HCT116 (cell line): ENCODE results near the gene PADI2. TPM values are rescaled to one million over a fixed set of nuclear protein-coding genes. Genes with fewer than 3 reads are reported as not detected.

Source experiments
- ATAC-seq: fragments of 200-7000 bp; cut with Tn5 transposase; 2 replicates; pipeline ENCODE4 v1.9.1; 2020; ENCODE audit warnings: mild to moderate bottlenecking, moderate library complexity
- BruUV-seq: library from RNA; stranded (reverse); fragments of 400-500 nt; replicated peaks from 2 replicates; lab custom pipeline; 2021; lab: Mats Ljungman, UMichigan
- CTCF ChIA-PET: fragments of 300-600 bp; sonication (Branson Sonifier 250); formaldehyde crosslinking; loops from one replicate; lab custom pipeline; 2021; ENCODE audit warnings: antibody characterized with exemption; lab: Charles Lee
- POLR2A ChIA-PET: fragments of 300-600, 350-600 bp; sonication (Branson Sonifier 250); formaldehyde crosslinking; loops from one replicate; lab custom pipeline; 2021; ENCODE audit warnings: antibody characterized with exemption; lab: Charles Lee
- RAD21 ChIA-PET, 2 experiments: fragments of 300-600 bp; sonication (Branson Sonifier 250); formaldehyde crosslinking; loops; one replicate each; lab custom pipeline; 2023; ENCODE audit warnings: low total read pairs in 2 of 2; ENCODE audit not compliant: uncharacterized antibody in 2 of 2, unreplicated experiment in 2 of 2, low non-redundant PET in 1 of 2; lab: Charles Lee
- DNase-seq: peaks from one replicate; pipeline ENCODE4 v3.0.0-alpha.2; 2010; ENCODE audit warnings: low read depth, low spot score
- H2AFZ ChIP-seq: fragments of 200-600 bp; shearing (Covaris generic), sonication (generic); 2 replicates; pipeline ENCODE4 v1.6.1; 2017; ENCODE audit warnings: low read depth, mixed run types, mixed read lengths, antibody characterized with exemption, low read length; ENCODE audit not compliant: poor library complexity, severe bottlenecking
- H3K27ac ChIP-seq: 2 replicates; pipeline ENCODE4 v1.5.1; 2012; ENCODE audit warnings: low read depth, low read length
- H3K27me3 ChIP-seq: fragments of 200-600 bp; sonication (generic); 2 replicates; pipeline ENCODE4 v1.6.1; 2016; ENCODE audit warnings: mixed run types, low read length, mixed read lengths; ENCODE audit not compliant: insufficient read depth
- H3K36me3 ChIP-seq, 2 experiments: fragments of 200-500 bp in 1 of 2; fragments of 200-600 bp in 1 of 2; sonication (Bioruptor generic) in 1 of 2; sonication (generic) in 1 of 2; 2 replicates each; pipeline versions ENCODE4 v1.5.1 to v1.6.1; 2014 to 2016; ENCODE audit warnings: low read length in 2 of 2, inconsistent platforms in 1 of 2, mixed read lengths in 1 of 2, mixed run types in 1 of 2; ENCODE audit not compliant: insufficient read depth in 2 of 2, control insufficient read depth in 1 of 2
- H3K4me1 ChIP-seq, 2 experiments: fragments of 200-600 bp in 1 of 2; sonication (generic) in 1 of 2; 2 replicates each; pipeline versions ENCODE4 v1.5.1 to v1.6.1; 2012 to 2017; ENCODE audit warnings: low read length in 2 of 2, inconsistent platforms in 1 of 2, mild to moderate bottlenecking in 1 of 2, mixed read lengths in 1 of 2, mixed run types in 1 of 2, moderate library complexity in 1 of 2; ENCODE audit not compliant: insufficient read depth in 2 of 2, control insufficient read depth in 1 of 2
- H3K4me2 ChIP-seq: fragments of 200-600 bp; sonication (generic); 2 replicates; pipeline ENCODE4 v1.6.1; 2017; ENCODE audit warnings: mixed run types, low read length, mixed read lengths
- H3K4me3 ChIP-seq, 2 experiments: fragments of 200-600 bp in 1 of 2; sonication (generic) in 1 of 2; replicated peaks in 1 of 2; 2 replicates each; pipeline ENCODE4 v1.5.1; 2011 to 2016; ENCODE audit warnings: low read length in 2 of 2, control low read depth in 1 of 2, low read depth in 1 of 2, mild to moderate bottlenecking in 1 of 2, mixed read lengths in 1 of 2, mixed run types in 1 of 2
- H3K79me2 ChIP-seq: fragments of 200-600 bp; sonication (generic); 2 replicates; pipeline ENCODE4 v1.6.1; 2017; ENCODE audit warnings: mild to moderate bottlenecking, mixed run types, low read length, moderate library complexity, mixed read lengths; ENCODE audit not compliant: insufficient read depth
- H3K9ac ChIP-seq: fragments of 200-600 bp; sonication (generic); 2 replicates; pipeline ENCODE4 v1.6.1; 2016; ENCODE audit warnings: low read length, mixed read lengths
- H3K9me2 ChIP-seq: fragments of 200-600 bp; sonication (generic), shearing (Covaris generic); 2 replicates; pipeline ENCODE4 v1.6.1; 2017; ENCODE audit warnings: mixed run types, mild to moderate bottlenecking, moderate library complexity; ENCODE audit not compliant: insufficient read depth
- H3K9me3 ChIP-seq, 2 experiments: fragments of 200-500 bp in 1 of 2; fragments of 200-600 bp in 1 of 2; sonication (Bioruptor generic) in 1 of 2; sonication (generic) in 1 of 2; 2 replicates each; pipeline ENCODE4 v1.6.1; 2014 to 2017; ENCODE audit warnings: low read length in 2 of 2, mixed read lengths in 2 of 2, inconsistent platforms in 1 of 2, low read depth in 1 of 2, mild to moderate bottlenecking in 1 of 2, mixed run types in 1 of 2, moderate library complexity in 1 of 2; ENCODE audit not compliant: control insufficient read depth in 1 of 2, insufficient read depth in 1 of 2
- H4K20me1 ChIP-seq: fragments of 200-600 bp; sonication (generic), shearing (Covaris generic); 2 replicates; pipeline ENCODE4 v1.6.1; 2017; ENCODE audit warnings: mixed run types, mild to moderate bottlenecking, moderate library complexity; ENCODE audit not compliant: insufficient read depth
- CBX3 ChIP-seq: IDR thresholded peaks from 2 replicates; pipeline ENCODE4 v1.6.1; 2012; ENCODE audit warnings: low read depth
- ELF1 ChIP-seq: IDR thresholded peaks from 2 replicates; pipeline ENCODE4 v1.6.1; 2012; ENCODE audit warnings: low read depth, borderline replicate concordance
- EZH2 ChIP-seq: fragments of 200-600 bp; sonication (generic); IDR thresholded peaks from 2 replicates; pipeline ENCODE4 v1.6.1; 2017; ENCODE audit warnings: antibody characterized with exemption, mixed run types
- FOSL1 ChIP-seq: IDR thresholded peaks from 2 replicates; pipeline ENCODE4 v1.6.1; 2012; ENCODE audit warnings: low read depth
- JUND ChIP-seq: IDR thresholded peaks from 2 replicates; pipeline ENCODE4 v1.6.1; 2012
- POLR2AphosphoS5 ChIP-seq: IDR thresholded peaks from 2 replicates; pipeline ENCODE4 v1.6.1; 2011; ENCODE audit warnings: mild to moderate bottlenecking, low read depth, low read length, moderate library complexity
- YY1 ChIP-seq: IDR thresholded peaks from 2 replicates; pipeline ENCODE4 v1.6.1; 2011; ENCODE audit warnings: low read length, low read depth, moderate library complexity, mild to moderate bottlenecking; ENCODE audit not compliant: insufficient replicate concordance; ENCODE audit errors: extremely low read depth
- ZNF274 ChIP-seq: fragments of 200-500 bp; sonication (Bioruptor generic); IDR thresholded peaks from 2 replicates; pipeline ENCODE4 v1.6.1; 2014; ENCODE audit warnings: mild to moderate bottlenecking, low read depth, low read length, inconsistent platforms
- intact Hi-C: fragments of 100-400 bp; cut with micrococcal nuclease; formaldehyde crosslinking; loops from 2 replicates; pipeline ENCODE4 v1.10.0; 2022
- total RNA-seq: library from RNA; stranded (reverse); gene quantifications from one replicate; pipeline ENCODE4 v1.2.1, GENCODE V29; 2021; ENCODE audit not compliant: unreplicated experiment
- TF ChIP-seq, protein P1 (sequence below), 3 experiments: fragments of 200-600 bp in 1 of 3; sonication (generic) in 1 of 3; IDR thresholded peaks in 2 of 3; conservative IDR thresholded peaks in 1 of 3; 2 replicates each; pipeline ENCODE4 v1.5.1; 2012 to 2017; ENCODE audit warnings: low read depth in 2 of 3, low read length in 2 of 3, antibody characterized with exemption in 1 of 3, borderline replicate concordance in 1 of 3, control low read depth in 1 of 3, mild to moderate bottlenecking in 1 of 3, mixed read lengths in 1 of 3, mixed run types in 1 of 3, moderate library complexity in 1 of 3; ENCODE audit not compliant: insufficient read depth in 1 of 3
- TF ChIP-seq, protein P2 (sequence below): IDR thresholded peaks from 2 replicates; pipeline ENCODE4 v1.6.1; 2011; ENCODE audit warnings: mild to moderate bottlenecking, low read length, moderate library complexity; ENCODE audit not compliant: insufficient replicate concordance; ENCODE audit errors: extremely low read depth
- TF ChIP-seq, protein P3 (sequence below): IDR thresholded peaks from 2 replicates; pipeline ENCODE4 v1.6.1; 2012; ENCODE audit warnings: low read depth
- TF ChIP-seq, protein P4 (sequence below): IDR thresholded peaks from 2 replicates; pipeline ENCODE4 v1.6.1; 2012

Gene PADI2
- total RNA-seq, 1 experiment from 2014 or later = 2.7 TPM

DNA sequence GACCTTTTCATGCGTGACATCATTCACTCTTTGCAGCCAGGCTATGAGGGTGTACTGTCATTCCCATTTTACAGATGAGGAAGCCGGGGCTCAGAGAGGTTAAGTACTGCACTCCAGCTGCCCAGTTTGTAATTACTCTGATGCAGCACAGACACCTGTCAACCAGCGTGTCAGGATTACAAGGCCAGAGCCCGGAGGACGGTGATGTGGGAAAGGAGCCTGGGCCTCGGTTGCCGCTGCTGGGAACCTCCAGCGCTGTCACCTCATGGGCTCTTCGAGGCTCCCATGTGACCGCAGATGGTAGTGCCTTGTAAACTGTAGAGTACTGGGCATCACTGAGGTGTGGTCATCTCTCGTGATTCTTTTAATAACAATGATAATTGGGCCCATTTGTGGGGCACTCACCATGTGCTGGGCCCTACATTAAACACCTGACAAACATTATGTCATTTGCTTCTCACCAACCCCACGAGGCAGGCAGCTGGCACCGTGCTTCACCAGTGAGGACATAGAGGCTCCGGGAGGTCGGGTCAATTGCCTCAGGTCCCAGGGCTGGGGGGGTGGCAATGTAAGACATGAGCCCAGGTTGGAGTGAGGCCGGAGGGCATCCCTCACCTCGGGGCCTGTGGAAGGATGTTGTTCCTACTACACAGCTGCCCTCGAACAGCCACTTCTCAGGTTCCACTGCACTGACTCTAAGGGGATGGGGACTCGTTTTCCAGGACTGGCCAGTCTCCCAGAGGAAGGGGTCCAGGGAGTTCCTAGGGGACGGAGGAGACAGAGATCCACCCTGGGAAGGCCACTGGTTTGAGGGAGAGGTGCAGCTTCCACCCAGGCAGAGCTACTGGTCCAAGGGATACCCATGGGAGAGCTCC is 42.9 kb upstream of the PADI2 start:
- DNase-seq (no peak), ATAC-seq (peak; percentile 16; the same call in 1 of the 2 replicates)
- BruUV-seq = no TSS peak
- no peak overlapping the region for H3K4me2 ChIP-seq
- H3K4me1 ChIP-seq = peaks cover 0 to 5% of the 10 kb centered on the region in 2 experiments; a peak in 2 of 4 replicates
- no peak overlapping the region for H3K27ac ChIP-seq
- H2AFZ ChIP-seq = no peak overlapping the region
- no peak overlapping the region for H3K9ac ChIP-seq
- RAD21 ChIA-PET = no interaction called here
- no peaks in the 10 kb centered on the region for H3K9me3 ChIP-seq
- CTCF ChIA-PET = no interaction called here
- TF ChIP-seq, protein P1, sequence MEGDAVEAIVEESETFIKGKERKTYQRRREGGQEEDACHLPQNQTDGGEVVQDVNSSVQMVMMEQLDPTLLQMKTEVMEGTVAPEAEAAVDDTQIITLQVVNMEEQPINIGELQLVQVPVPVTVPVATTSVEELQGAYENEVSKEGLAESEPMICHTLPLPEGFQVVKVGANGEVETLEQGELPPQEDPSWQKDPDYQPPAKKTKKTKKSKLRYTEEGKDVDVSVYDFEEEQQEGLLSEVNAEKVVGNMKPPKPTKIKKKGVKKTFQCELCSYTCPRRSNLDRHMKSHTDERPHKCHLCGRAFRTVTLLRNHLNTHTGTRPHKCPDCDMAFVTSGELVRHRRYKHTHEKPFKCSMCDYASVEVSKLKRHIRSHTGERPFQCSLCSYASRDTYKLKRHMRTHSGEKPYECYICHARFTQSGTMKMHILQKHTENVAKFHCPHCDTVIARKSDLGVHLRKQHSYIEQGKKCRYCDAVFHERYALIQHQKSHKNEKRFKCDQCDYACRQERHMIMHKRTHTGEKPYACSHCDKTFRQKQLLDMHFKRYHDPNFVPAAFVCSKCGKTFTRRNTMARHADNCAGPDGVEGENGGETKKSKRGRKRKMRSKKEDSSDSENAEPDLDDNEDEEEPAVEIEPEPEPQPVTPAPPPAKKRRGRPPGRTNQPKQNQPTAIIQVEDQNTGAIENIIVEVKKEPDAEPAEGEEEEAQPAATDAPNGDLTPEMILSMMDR (IDR thresholded peaks at IDR 0.05 in 2 of 3, conservative IDR thresholded peaks at IDR 0.05 in 1 of 3; ENCODE audit: borderline replicate concordance in 1 of 3, insufficient read depth in 1 of 3, low read depth in 2 of 3, low read length in 2 of 3) = no peak
- TF ChIP-seq YY1 = no peak
- TF ChIP-seq, protein P2, sequence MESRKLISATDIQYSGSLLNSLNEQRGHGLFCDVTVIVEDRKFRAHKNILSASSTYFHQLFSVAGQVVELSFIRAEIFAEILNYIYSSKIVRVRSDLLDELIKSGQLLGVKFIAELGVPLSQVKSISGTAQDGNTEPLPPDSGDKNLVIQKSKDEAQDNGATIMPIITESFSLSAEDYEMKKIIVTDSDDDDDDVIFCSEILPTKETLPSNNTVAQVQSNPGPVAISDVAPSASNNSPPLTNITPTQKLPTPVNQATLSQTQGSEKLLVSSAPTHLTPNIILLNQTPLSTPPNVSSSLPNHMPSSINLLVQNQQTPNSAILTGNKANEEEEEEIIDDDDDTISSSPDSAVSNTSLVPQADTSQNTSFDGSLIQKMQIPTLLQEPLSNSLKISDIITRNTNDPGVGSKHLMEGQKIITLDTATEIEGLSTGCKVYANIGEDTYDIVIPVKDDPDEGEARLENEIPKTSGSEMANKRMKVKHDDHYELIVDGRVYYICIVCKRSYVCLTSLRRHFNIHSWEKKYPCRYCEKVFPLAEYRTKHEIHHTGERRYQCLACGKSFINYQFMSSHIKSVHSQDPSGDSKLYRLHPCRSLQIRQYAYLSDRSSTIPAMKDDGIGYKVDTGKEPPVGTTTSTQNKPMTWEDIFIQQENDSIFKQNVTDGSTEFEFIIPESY = no peak
- TF ChIP-seq, protein P3, sequence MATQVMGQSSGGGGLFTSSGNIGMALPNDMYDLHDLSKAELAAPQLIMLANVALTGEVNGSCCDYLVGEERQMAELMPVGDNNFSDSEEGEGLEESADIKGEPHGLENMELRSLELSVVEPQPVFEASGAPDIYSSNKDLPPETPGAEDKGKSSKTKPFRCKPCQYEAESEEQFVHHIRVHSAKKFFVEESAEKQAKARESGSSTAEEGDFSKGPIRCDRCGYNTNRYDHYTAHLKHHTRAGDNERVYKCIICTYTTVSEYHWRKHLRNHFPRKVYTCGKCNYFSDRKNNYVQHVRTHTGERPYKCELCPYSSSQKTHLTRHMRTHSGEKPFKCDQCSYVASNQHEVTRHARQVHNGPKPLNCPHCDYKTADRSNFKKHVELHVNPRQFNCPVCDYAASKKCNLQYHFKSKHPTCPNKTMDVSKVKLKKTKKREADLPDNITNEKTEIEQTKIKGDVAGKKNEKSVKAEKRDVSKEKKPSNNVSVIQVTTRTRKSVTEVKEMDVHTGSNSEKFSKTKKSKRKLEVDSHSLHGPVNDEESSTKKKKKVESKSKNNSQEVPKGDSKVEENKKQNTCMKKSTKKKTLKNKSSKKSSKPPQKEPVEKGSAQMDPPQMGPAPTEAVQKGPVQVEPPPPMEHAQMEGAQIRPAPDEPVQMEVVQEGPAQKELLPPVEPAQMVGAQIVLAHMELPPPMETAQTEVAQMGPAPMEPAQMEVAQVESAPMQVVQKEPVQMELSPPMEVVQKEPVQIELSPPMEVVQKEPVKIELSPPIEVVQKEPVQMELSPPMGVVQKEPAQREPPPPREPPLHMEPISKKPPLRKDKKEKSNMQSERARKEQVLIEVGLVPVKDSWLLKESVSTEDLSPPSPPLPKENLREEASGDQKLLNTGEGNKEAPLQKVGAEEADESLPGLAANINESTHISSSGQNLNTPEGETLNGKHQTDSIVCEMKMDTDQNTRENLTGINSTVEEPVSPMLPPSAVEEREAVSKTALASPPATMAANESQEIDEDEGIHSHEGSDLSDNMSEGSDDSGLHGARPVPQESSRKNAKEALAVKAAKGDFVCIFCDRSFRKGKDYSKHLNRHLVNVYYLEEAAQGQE = no peak
- no peak for TF ChIP-seq JUND
- no peak for TF ChIP-seq CBX3
- TF ChIP-seq ZNF274 = no peak
- TF ChIP-seq FOSL1 = no peak
- TF ChIP-seq ELF1 = no peak
- no peak for TF ChIP-seq POLR2AphosphoS5
- TF ChIP-seq EZH2 = no peak
- TF ChIP-seq, protein P4, sequence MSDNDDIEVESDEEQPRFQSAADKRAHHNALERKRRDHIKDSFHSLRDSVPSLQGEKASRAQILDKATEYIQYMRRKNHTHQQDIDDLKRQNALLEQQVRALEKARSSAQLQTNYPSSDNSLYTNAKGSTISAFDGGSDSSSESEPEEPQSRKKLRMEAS = no peak
- TF ChIP-seq, all 23 proteins: peak for 0
- H3K27me3 ChIP-seq = no peaks in the 10 kb centered on the region
- no peaks in the 10 kb centered on the region for H4K20me1 ChIP-seq
- H3K4me3 ChIP-seq = no peak overlapping the region
- no peaks in the 10 kb centered on the region for H3K36me3 ChIP-seq
- POLR2A ChIA-PET = no interaction called here
- no peaks in the 10 kb centered on the region for H3K79me2 ChIP-seq
- intact Hi-C loops = no loop called here
- H3K9me2 ChIP-seq = no peaks in the 10 kb centered on the region
